Measurements from ENCODE around the gene MAP7D1.
A peak's percentile ranks its signal among the peaks of the same experiment; 100 is the strongest.

MAP7D1 gene

GRCh38 chr1:36155408-36156328 is at the start of gene MAP7D1:
MAP7D1 (plus strand) TSS chr1:36156160; CDS start chr1:36156418, 258 bp downstream.
- peak; percentile 28 for DNase-seq

GRCh38 chr1:36106269-36106668 is 49.7 kb upstream of the MAP7D1 start:
- no peak for DNase-seq

- DNase-seq: no peak
Measured at GRCh38 chr1:36107394-36107793, 48.6 kb upstream of the MAP7D1 start.

GRCh38 chr1:36108314-36108713 is 47.6 kb upstream of the MAP7D1 start:
- no peak for DNase-seq

- no peak for DNase-seq
Measured at GRCh38 chr1:36109041-36109679, 46.8 kb upstream of the MAP7D1 start.

GRCh38 chr1:36111151-36111550 is 44.8 kb upstream of the MAP7D1 start:
- no peak for DNase-seq

GRCh38 chr1:36112823-36113222 is 43.1 kb upstream of the MAP7D1 start:
- no peak for DNase-seq

- DNase-seq: no peak
Measured at GRCh38 chr1:36114371-36114770, 41.6 kb upstream of the MAP7D1 start.

GRCh38 chr1:36115200-36115669 is 40.7 kb upstream of the MAP7D1 start:
- no peak for DNase-seq

GRCh38 chr1:36115931-36116330 is 40.0 kb upstream of the MAP7D1 start:
- DNase-seq: no peak

GRCh38 chr1:36116901-36117300 is 39.1 kb upstream of the MAP7D1 start:
- no peak for DNase-seq

GRCh38 chr1:36118447-36119204 is 37.3 kb upstream of the MAP7D1 start:
- no peak for DNase-seq

GRCh38 chr1:36119456-36119855 is 36.5 kb upstream of the MAP7D1 start:
- no peak for DNase-seq

GRCh38 chr1:36122062-36123030 is 33.6 kb upstream of the MAP7D1 start:
- DNase-seq: no peak

- DNase-seq: no peak
Measured at GRCh38 chr1:36123356-36123755, 32.6 kb upstream of the MAP7D1 start.

GRCh38 chr1:36124404-36125128 is 31.4 kb upstream of the MAP7D1 start:
- DNase-seq: no peak

GRCh38 chr1:36125129-36125991 is 30.6 kb upstream of the MAP7D1 start, which contains the start of gene COL8A2:
COL8A2 (minus strand) TSS chr1:36125222; CDS start chr1:36100242, 24,980 bp downstream.
- DNase-seq: no peak

GRCh38 chr1:36126005-36126716 is 29.8 kb upstream of the MAP7D1 start:
- DNase-seq: no peak

- no peak for DNase-seq
Measured at GRCh38 chr1:36126797-36127500, 29.0 kb upstream of the MAP7D1 start.

Measured in NCI-H2029 (cell line).